Activated CD4-positive, CD25-positive, alpha-beta regulatory T cell treated with anti-CD3 and anti-CD28 coated beads, Interleukin-2, amount 50 U/mL, for 72 hours (primary cell): Measurements from ENCODE around the gene WIZ.
"Not testable (repeated sequence)": the region's sequence is repeated elsewhere in the genome, so short reads cannot be mapped to it uniquely, and the experiment has no call there.

Experiments
- DNase-seq: peaks from one replicate; pipeline ENCODE4 v3.0.0; 2021

WIZ gene

DNA sequence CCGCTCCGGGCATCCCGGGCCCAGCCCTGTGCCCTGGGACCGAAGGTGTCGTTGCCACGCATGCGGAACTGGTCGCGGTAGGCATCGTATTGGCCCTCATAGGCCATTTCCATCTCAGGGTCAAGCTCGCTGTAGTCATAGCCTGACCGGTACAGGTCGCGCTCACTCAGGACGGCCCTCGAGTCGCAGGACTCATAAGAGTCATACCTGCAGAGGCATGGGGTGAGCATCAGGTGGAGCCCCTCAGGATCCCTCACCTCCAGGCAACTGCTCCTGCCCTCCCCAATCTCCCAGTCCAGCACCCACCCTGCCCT is 48.4 kb downstream of the WIZ start:
- no peak for DNase-seq

DNA sequence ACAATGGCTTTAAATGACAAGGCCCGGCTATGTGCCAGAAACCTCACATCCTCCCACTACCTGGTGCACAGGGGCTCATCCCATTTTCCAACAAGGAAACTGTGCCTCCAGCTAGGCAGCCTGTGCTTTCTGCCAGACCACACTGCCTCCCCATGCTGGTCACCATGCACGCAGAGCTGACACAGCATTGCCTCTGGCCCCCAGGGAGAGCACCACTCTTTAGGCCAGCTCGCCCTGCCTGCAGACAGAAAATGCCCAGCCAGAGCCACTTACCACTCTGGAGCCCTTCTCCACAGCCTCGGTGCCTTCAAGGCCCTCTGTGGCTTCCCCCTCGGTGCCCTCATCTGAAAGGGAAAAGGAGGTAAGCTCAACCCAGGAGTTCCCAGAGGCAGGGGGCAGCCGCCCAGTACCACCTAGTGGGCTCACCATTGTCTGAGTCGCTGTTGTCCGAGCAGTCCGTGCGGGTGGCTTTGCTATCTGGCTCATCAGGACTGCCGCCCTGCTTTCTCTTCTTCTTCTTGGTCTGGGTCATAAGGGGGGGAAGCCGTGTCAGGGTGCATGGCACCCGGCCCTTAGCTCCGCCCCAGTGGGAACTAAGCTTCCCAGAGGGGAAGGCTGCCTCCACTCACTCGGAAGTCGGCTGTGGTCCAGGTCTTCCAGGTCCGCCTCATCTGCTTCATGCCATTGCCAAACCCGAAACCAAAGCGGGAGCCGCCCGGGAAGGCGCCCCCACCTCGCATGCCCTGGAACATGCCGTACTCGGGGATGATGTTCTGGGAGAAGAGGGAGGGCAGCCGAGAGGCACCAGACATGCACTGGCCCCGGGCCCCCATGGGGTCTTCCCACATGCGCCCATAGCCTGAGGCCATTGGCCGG is 49.0 kb downstream of the WIZ start:
- DNase-seq: no peak

DNA sequence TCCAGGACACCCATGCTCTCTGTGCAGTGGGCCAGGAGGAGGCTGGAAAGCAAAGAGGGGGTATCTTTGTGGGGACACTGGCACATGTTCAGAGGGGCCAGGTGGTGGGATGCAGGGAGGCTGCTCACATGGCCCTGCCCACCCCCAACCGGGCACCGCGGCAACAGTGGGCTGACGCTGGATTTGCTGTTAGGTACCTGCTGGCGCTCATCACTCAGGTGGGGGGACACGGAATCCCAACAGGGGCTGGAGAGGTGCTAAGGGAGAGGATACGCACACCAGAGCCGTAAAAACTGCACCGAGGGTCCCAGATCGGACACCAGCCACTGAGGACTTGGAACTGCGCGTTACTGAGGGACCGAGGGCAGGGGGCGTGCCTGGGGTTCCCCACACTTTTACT is 50.1 kb downstream of the WIZ start:
- DNase-seq: no peak

DNA sequence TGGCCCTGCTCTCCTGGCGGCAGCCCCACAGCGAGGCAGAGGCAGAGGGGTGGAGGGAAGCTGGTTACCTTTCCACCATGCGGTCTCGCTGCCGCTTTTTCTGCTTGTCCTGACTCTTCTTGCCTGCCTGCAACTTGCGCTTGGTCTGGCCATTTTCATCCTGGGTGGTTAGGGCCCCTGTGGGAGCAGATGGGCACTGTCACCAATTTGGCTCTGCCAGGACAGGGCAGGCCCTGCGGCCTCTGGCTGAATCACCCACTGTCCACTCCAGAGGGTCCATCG is 50.6 kb downstream of the WIZ start:
- DNase-seq: no peak

DNA sequence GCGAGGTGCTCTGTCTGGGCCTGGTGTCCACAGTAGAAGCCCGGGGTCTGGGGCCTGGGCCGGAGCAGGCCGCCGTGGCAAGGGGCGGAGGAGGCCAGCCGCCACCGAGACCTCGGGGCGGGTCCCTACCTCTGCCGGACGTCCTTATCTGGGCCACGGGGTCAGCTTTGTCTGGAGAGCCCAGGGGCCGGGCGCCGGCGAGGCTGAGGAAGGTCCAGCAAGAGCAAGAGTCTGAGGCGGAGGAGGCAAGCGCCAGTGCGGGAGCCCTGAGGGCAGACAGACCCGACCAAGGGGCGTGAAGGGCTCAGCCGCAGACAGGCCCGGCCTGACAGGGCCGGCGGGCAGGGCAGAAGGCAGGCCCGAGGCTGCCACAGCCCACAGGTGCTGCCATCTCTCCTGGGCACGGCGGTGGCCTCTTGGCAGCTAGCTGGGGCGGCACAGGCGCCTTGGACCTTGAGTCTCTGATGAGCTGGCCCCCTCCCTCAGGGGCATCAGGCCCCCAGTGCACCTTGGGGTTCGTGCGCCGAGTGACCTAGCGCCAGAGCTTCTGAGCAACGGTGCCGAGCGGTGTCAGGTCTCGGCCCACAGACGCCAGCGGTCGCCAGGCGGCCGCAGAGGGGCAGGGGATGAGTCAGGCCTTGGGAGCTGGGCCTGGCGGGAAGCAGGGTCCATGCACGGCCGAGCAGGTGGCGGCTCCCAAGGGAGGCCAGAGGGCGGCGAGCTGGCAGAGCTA is 51.1 kb downstream of the WIZ start:
- no peak for DNase-seq

DNA sequence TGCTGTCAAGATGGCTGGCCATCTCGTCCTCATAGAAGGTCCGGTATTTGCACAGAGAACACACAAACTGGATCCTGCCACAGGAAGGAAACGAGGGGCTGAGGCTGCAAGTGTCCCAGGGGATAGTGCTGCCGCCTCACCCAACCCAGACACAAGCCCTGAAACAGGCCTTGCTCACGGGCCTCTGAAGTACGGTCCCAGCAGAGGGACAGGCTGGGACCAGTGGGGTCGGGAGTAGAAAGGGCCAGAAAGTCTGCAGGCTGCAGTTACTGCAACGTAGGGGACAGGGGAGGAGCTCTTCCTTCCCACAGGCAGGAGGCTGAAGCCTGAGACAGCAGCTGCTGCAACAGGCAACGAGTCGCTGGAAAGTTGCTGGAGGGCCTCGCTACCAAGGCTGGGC is 52.0 kb downstream of the WIZ start:
- DNase-seq: no peak

DNA sequence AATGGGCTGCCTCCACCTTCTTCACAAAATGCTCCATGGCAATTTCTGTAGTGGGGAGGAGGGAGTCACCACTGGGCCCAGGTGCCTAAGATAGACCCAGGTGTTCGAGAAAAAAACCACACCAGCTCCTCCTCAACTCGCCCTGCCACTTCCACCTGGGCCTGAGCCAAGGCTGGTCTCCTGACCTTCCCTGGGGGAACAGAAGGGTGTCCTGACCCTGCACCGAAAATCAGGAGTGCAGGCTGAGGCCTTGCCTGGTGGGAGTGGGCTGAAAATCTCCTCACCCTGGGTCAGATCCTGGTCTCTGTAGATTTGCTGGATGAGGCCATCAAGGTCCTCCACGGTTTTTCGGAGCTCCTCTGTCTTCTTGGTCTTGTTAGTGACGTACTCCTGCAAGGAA is 52.5 kb downstream of the WIZ start:
- no peak for DNase-seq

DNA sequence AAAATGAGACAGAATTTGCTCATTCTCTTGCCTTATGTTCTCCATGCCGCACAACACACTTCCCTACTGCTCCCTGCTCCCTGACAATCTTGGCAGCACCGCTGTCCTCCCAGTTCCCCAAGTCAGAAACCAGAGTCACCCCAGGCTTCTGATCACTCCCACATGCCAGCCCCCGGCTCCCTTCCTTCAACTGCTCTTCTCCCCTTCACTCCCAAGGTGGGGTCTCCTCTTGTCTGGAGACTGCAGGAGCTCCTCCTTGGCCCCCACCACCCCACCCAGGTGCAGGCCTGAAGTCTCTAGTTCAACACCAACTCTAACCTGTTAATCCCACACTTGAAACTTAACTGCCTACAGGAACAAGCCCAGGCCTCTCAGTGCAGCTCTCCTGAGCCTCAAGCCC is 53.3 kb downstream of the WIZ start:
- no peak for DNase-seq

DNA sequence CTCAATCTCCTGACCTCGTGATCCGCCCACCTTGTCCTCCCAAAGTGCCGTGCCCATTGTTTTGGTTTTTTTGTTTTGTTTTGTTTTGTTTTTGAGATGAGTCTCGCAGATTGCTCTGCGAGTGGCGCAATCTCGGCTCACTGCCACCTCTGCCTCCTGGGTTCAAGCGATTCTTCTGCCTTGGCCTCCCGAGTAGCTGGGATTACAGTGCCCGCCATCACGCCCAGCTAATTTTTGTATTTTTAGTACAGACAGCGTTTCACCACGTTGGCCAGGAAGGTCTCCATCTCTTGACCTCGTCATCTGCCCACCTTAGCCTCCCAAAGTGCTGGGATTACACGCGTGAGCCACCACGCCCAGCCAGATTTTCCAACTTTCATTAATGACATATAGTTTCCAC is 54.5 kb downstream of the WIZ start:
- DNase-seq: not testable (repeated sequence)

DNA sequence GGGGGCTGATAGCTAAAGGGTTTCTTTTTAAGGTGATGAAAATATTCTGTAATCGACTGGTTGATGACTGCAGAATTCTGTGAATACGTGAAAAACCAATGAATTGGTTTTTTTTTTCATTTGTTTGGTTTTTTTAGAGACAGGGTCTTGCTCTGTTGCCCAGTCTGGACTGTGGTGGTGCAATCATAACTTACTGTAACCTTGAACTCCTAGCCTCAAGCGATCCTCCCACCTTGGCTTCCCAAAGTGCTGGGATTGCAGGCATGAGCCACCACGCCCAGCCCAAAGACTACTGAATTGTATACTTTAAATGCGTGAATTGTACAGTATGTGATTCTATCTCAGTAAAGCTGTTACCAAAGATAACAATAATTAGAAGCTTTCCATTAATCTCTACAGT is 55.3 kb downstream of the WIZ start:
- no peak for DNase-seq

DNA sequence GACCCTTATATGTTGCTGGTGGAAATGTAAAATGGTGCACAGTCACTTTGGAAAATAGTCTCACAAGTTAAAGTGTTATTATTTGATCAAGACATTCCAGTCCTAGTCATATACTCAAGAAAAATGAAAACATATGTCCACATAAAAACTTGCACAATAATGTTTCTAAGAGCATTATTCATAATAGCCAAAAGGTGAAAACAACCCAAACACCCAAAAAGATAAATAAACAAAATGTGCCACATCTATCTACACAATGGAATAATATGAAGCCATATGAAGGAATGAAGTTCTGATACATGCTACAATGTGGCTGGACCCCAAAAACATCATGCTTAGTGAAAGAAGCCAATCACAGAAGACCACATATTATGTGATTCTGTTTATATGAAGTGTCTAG is 55.8 kb downstream of the WIZ start:
- no peak for DNase-seq

DNA sequence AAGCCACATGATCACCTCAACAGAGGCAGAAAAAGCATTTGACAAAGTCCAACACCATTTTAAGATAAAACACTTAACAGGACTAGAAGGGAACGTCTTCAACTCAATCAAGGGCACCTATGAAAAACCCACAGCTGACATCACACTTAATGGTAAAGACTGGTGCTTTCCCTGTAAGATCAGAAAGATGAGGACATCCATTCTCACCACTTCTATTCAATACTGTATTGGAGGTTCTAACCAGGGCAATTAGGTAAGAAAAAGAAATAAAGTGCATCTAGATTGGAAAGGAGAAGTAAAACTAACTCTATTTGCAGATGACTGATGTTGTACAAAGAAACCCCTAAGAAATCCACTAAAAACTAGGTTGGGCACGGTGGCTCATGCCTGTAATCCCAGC is 58.9 kb downstream of the WIZ start:
- DNase-seq: no peak

DNA sequence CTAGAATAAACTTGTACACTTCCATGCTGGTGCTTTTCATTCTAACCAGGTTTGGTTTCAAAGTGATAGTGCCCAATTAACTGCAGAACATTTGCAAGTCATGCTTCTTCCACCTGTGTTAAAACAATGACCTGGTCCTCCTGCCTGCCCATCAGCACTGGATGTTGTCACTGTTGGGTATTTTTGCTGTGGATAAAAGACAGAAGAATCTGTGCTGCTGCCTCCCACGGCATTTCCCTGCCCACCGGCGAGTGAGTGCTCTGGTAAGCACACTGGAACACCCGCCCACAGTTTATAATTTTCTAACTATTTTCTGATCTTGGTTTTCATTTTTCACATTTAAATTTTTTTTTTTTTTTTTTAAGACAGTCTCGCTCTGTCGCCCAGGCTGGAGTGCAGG is 67.9 kb downstream of the WIZ start:
- DNase-seq: no peak

DNA sequence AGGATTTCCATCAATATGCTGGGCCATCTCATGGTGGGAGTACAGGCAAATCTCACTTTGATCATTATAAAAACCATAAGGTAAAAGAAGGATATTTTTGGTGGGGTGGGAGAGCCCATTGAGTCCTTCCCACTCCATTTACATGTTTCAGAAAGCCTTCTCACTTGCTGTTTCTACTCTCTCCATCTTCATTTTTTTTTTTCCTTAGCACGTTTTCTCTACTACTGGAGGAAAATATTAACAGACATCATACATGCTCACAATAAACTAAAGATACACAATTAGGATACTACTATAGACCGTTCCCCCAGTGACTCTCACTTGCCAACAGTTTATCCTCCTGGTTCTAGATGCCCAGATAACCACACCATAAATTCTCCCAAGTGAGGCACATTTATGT is 68.3 kb downstream of the WIZ start:
- no peak for DNase-seq

DNA sequence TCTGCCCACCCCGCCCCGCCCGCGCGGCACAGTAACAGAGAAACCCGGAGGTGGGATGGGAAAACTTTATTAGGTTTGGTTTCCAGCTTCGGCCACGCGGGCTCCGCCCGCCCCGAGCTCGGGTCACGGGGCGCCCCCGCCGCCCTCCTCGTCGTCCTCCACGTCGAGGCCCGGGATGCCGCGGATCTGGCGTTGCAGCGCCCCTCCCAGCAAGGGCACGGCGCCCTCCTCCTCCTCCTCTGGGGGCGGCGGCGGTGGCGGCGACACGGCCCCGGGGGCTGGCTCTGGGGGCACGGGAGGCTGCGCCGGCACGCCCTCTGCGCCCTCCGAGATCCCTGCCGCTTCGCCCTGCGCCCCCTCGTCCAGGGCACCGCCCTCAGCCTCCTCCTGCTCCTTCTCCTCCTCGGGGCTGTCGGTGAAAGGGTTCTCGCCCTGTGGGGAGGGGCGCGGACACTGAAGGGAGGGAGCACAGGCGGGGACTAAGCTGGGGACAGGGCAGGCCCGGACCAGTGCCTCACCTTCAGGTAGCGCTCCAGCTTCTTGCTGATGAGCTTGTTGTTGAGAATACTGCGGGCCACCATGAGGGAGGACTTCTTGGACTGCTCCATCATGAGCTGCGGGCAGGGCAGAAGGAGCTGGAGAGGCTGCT is 69.6 kb downstream of the WIZ start:
- DNase-seq: no peak

DNA sequence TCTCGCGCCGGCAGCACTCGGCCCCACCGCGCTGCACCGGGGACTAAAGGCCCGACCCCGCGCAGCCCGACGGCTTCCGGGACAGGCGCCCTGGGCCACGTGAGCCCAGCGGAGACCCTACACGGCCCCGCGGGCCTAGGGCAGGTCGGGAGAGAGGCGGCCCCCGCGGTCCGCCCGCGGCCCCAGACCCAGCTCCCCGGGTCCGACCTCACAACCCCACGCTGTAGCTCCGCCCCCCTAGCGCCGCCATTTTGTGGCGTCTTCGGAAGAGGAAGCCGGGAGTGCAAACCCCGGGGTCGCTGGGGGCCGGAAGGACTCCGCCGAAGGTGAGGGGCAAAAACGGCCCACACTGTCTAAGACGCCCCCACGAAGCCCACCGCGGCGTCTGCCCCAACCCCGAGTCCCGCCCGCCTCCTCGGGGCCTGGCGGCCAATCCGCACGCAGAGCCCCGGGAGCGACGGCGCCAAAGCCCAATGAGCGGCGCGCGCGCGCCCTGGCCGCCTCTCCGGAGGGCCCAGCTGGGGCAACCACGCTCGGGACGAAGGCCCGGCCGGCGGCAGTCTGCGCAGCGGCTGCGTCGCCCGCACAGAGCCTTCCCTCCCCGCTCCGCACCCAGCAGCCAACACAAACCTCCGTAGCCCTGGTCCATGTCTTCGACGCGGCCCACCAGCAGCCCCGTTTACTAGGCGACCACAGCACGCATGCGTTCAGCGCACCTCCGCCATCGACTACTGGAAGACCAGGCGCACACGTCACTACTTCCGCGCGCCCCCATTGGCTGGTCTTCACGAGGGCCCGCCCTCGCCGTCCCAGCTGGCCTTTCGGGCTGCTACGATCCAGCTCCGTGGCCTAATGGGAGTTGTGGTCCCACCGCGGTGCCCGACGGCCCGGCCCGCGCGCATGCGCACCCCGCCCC is 70.4 kb downstream of the WIZ start, which contains the start of gene AKAP8:
Gene AKAP8, minus strand, starts transcription at position 705 of the 916 bp plus-strand sequence. Its CDS starts 56 bp downstream, at position 649.
- DNase-seq: peak; percentile 97

DNA sequence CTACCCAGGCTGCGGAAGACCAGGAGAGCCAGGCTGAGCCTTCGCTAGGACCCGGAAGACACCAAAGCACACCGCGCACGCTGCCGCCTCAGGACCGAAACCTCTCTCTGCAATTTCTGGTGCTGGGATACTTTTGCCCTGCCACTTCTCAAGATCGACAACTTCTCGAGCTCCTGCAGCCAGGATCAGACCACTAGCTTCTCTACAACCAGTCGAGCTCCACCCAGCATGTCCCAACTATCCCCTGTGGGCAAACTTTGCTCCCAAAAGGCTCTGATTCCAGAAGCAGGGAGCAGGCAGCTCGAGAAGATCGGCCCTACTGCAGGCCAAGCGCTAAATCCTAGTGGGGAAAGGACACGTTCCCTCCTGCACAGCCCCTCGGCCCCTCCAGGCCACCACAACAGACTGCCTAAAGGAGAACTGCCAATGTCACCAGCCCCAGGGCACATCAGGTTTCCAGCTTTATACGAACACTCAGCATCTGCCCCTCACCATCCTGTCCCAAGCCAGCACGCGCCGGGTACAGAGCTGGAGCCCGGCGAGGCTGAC is 71.1 kb downstream of the WIZ start:
- DNase-seq: peak; percentile 50

DNA sequence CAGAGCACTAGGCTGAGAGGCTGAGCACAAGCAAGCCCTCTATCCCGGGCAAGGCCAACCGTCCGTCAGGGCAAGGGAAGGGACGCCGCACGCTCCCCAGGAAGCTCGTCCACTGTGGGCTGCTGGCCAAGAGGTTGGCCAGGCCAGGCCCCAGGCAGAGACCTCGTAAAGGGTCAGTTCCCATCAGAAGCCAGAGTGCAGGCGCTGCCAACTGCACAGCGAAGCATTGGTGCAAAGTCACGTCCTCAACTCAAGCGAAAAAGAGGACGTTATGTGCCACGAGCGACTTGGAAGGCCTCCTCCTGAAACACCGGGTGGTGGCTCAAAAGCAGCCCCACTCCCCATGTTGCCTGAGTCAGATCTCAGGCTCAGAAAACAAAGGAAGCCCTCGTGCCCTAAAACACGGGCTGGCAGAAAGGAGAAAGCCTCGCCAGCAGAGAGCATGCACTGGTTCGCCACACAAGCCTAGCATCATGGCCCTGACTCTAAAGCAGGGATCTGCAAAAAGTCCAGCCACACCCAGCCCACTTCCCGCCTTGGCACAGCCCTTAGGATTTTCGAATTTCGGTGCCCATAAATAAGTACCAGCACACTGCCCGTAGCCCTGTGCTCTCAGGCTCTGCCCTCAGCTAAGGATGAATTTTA is 74.8 kb downstream of the WIZ start:
- no peak for DNase-seq

DNA sequence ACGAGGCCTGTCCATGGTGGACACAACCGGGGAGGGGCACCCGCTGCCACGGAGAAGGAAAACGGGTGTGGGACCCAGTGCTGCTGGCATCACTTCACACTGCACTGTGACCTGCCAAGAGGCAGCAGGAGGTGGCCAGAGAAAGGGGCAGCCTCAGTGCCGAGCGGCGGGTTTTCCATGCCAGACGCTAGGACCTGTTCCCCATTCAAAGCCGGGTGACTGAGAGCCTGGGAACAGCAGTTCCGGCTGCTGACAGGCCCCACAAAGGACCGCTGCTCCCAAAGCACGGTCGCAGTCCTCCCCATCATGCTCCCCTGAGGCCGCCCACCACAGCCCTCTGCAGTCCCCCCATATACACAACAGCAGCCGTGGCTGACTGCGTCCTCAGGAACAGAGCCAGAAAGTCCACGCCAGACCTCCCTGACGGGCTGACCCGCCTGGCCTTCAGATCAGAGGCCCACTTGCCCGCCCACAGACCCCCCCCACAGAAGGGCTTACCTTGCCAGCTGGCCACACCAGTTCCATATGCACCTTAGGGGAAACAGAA is 75.6 kb downstream of the WIZ start:
- no peak for DNase-seq

DNA sequence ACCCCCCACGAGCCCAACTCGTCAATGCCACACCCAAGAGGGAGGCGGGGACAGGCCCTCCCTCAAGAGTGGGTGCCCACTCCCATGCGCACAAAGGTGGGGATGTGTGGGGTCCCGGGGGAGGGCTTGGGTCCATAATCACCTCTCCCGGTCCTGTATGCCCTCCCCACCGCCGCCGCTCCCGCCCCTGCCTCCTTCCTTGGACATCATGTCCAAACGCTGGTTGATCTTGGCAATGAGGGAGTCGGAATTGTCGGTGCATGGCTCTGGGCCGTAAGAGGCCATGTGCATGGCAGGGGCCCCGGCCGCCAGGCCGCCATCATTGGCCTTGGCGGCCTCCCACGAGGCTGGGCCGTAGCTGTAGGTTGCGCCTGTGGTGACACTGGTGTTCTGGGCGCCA is 76.1 kb downstream of the WIZ start:
- no peak for DNase-seq

DNA sequence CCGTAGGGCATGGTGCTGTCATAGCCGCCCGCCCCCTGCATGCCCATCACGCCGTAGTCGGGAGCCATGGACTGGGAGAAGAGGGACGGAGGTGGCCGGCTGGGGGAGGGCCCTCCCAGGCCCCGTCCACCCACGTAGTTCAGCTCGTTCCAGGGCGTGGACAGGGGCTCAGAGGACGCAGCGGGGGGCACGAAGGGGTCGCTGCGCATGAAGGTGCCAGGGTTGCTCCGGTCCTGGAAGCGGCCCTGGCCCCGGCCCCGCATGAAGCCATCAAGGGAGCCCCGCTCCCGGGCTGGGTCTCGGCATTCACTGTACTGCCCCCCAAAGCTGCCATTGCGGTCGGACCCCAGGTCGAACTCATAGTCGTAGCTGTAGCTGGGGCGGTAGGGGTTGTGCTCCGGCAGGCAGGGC is 76.9 kb downstream of the WIZ start:
- no peak for DNase-seq

DNA sequence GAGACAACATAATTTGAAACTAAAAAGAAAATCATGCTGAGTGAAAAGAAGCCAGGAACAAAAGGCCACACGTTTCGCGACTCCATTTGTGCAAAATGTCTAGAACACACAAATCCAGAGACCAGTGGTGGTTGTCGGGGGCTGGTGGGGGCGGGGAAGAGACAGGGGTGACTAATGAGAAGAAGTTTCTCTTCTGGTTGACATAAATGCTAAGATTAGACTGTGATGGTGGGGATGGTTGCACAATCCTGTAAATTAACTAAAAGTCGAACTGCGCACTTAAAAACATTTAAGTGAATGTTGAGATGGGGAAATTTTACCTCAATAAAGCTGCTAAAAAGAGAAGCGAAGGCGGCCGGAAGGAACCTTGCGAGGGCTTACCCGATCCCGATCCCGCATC is 77.3 kb downstream of the WIZ start:
- no peak for DNase-seq
